CD4-positive, alpha-beta T cell treated with Interleukin-15 for 1 hour (primary cell): Measurements from ENCODE around the gene CACNA1S.
A peak's percentile ranks its signal among the peaks of the same experiment; 100 is the strongest.

Experiments
- DNase-seq: peaks from one replicate; pipeline ENCODE4 v3.0.0-alpha.2; 2020

The CACNA1S gene

DNA sequence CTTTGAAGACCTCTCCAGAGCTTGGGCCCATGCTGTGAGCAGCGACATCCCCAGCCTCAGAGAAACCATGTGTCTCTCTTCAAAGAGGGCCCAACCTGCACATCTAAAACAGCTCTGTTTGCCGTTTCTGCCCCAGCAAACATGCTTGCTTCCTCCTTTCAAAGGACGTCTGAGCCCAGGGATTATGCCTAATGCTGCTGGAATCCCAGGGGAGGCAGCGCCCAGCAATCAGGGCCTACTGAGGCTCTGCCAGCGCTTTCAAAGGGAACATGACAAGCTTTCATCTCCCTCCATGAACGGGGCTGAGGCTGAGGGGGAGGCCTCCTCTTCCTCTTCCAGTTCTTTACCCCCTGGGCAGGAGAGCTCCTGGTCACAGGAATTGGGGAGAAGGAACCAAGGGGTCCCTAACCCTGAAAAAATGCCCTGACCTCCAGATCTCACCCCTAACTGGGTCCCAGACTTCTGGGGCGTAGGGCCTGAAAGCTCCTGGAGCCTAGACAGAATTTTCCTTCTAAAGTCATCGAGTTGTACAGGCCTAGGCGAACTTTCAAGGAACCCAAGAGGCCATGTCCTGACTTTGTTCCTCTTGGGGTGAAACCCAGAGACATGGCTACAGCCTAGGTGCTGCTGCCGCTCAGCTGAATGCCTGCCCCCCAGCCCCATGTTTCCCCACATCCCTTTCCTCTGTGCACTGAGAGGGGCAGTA is 28.2 kb upstream of the CACNA1S start:
- no peak for DNase-seq

DNA sequence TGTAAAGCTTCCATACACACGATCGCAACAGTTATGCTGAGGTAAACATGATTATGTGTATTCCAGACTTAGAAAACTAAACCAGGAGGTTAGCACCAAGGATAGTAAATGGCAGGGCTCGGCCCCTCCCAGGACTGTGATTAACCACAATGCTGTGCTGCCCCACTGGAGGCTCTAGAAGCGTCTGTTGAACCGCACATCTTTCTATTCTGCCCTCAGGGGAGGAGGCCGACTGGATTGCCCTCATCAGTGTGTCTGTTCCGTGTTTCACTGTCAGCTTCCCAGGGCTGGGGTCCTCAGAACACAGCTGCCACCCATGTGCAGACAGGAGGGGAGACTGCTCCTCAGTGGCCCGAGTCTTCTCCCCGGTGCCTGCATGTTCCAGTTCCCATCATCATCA is 27.5 kb upstream of the CACNA1S start:
- peak; percentile 10 for DNase-seq

DNA sequence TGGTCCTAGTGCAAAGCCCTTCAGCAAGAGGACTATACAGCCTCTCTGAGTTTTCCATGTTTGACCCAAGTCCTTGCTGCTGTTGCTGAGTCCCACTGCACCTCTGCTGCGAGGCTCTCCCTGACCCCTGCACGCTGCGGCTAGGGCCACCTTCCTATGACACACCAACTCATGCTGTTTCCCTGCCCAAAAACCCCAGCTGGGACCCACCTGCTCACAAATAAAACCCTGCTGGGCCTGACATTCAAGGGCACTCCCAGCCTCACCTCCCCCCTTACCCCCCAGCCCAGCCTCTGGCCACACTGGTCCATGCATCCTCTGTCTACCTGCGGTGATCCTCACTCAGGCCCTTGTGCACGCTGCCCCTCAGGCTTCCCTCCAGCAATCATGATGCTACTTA is 27.1 kb upstream of the CACNA1S start:
- DNase-seq = peak; percentile 6

DNA sequence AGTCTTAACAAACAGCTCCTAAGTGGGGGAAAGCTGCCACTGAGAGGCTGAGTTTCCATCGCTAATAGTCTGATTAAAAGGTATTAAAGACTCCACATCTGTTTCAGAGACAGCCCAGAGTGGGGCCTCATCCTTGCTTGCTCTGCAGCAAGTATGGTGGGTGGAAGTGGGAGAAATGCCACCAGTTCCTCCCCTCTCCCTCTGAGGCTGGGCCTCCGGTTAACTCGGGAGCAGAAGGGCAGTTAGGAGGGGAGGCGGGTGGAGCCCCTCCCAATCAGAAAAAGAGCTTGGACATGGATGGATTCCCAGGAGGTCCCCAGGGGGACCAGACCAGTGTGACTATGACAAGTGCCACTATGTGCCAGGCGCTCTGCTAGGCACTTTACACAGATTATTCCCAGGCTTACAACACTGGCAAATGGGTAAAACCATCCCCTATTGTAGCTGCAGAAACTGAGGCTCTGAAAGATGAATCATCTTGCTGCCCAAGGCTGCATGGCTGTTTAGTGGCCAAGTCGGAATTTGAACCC is 26.1 kb upstream of the CACNA1S start:
- DNase-seq = no peak

DNA sequence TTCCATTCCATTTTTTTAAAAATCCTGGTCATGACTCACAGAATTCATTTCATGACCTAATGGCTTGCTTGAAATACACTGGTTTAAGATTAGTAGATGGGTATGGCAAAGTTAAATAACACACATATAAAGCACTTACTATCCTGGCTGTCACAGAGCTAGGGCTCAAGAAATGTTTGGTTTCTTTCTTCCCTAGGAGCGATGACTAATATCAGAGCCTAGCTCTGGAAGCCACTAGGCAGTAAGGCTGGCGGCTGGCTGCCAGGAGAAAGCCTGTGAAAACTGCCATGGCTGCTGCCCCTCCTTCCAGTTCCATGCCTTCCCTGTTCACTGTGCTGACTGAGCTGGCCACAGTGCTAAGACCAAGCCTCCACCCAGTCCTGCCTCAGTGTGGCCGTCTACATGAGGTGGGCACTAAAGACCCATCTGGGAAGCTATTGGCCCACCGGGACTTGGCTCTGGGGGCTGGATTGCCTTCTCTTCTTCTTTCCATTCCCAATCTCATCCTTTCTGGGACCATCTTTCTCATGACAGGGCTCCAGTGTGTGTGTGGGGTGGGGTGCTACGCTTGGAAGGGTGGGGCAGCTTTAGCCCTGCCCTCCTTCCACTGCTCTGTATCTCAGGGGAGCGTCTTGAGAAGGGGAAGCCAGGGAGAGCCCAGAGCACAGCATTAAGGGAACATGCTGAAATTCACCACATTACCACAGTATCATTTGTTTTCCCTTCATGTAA is 25.5 kb upstream of the CACNA1S start:
- DNase-seq = no peak

DNA sequence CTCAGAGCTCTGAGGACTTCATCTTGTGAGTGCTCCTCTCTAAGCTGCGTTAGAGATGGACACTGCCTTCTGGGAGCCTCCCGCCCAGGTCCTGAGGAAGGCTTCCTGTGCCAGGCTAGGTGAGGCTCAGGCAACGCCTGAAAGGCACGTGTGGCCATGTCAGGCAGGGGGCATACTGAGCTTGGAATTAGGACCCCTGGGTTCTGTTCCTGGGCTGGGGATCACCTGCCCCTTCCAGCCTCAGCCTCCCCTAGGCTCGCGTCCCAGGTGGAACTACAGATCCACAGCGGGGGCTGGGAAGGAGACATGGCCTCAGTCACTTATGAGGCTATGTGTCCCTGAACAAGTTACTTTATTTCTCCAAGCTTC is 24.8 kb upstream of the CACNA1S start:
- no peak for DNase-seq

DNA sequence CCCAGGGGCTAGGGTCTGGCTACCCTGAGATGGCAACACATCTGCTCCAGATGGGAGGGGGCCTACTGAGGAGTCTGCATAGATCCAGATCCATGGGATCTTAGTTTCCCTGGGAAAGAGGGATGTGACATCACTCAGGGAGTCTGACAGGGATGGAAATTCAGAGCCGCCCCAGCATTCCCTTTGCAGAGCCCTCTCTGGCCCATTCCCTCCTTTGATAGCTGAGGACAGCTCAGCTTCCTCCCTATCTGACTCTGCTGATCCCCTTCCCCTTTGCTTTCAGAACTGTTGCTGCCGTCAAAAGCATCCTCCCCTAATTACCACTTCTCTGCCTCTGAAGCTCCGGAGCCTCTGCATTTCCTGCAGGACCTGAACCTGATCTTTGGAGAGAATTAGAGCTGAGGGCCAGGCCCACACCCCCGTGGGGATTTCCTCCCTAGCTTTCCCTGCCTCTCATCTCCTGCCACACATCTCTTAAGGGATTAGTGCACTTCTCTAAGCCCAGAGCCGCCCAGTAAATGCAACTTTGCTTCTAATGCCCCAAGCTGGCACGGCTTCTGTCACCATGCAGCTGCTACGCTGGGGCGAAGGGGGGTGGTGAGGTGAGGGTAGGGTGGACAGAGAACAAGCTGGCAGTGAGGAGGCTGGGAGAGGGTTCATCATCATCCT is 24.3 kb upstream of the CACNA1S start:
- DNase-seq = no peak

DNA sequence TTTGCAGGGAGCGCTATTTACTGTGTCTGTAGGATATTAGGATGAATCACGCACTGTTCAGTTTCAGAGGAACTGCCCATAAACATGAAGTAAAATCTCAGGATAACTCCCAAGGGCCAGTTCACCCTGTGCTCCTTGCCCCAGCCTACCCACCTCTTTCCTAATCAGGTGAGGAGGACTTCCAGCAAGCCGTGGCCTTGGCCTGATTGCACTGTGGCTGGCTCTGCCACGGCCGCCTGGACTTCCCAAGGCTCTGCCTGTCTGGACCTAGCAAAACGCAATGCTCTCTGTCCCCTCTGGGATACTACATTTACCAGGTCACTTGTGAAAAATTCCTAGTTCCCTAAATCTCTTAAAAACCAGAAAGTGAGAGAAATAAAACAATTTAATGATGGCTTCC is 22.2 kb upstream of the CACNA1S start:
- DNase-seq = no peak

DNA sequence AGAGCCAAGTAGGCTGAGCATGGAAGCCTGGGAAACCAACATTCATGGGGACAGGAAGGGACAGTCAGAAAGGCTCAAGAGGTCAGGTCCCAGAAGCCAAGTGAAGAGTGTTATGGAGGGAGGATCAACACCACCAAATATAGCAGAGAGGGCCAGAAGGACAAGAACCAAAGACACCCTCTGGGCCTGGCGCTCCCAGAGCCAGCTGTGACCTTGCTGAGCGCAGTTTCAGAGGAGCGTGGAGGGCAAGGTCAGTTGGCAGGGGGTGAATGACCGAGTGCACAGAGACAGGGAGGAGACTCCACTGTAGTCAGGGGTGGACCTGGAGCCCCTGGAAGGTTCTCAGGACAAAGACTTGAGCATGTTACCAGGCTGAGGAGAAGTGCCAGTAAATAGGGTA is 19.2 kb upstream of the CACNA1S start:
- DNase-seq = no peak

DNA sequence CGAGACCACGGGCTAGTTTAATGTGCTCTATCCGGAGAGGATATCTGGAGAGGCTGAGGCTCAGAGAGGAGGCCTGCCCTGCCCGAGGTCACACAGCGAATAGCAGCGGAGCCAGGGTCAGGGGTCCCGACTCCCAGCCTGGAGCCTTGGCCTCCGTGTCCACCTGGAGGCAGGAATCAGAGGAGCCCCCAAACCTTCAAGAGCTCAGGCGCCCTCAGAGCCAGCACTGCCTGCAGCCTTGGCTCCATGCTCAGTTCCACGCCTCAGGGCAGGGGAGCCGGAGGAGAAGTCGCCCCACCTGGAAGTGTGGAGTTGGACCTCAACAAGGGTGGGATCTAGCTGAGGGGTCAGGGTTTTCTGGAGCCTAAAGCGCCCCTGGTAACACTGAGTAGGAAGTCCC is 16.7 kb upstream of the CACNA1S start:
- no peak for DNase-seq

DNA sequence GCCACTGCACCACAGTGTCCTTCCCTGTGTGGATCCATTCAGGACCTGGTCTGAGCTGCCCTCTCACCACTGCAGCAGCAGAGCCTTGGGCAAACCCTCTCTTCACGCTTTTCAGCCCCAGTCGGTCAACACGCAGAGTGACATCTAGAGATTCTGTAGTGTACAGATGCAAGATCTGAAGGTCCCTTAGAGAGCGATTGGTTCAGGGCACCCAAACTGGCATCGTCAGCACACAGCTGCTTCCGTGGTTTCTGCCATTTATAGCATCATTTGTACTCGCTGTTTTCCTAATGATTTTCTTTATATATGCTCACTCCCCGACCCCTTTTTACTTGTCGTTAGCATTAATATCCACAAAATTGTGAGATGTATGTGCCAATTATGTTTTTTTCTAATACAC is 16.2 kb upstream of the CACNA1S start:
- no peak for DNase-seq

DNA sequence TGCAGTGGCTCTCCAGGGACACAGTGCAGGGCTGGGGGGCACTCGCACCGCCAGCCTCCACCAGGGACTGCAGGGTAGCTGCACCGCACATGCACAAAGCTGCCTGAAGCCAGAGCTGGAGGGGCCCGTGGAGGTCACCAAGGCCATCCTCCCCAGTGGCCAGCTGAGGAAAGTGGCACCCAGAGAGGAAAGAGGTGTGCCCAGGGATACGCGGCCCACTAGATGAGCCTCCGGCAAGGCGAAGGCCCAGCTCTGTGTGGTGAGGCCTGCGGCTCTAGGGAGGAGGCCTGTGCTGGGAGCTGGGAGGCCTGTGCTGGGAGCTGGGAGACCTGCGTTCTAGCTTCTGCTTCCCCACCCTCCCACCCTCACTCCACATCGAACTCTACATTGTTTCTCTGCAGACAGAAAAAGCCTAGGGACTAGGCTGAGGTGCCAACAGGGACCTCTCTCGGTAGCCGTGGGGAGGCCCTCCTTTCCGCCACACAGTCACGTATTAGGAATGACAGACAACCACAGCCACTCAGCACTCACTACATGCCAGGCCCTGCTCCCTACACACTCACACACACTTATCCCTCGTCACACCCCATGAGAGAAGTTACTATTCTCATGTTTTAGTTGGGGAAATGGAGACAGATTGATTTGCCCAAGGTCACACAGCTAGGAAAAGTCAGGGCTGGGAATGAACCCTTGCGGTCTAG is 15.7 kb upstream of the CACNA1S start:
- no peak for DNase-seq

DNA sequence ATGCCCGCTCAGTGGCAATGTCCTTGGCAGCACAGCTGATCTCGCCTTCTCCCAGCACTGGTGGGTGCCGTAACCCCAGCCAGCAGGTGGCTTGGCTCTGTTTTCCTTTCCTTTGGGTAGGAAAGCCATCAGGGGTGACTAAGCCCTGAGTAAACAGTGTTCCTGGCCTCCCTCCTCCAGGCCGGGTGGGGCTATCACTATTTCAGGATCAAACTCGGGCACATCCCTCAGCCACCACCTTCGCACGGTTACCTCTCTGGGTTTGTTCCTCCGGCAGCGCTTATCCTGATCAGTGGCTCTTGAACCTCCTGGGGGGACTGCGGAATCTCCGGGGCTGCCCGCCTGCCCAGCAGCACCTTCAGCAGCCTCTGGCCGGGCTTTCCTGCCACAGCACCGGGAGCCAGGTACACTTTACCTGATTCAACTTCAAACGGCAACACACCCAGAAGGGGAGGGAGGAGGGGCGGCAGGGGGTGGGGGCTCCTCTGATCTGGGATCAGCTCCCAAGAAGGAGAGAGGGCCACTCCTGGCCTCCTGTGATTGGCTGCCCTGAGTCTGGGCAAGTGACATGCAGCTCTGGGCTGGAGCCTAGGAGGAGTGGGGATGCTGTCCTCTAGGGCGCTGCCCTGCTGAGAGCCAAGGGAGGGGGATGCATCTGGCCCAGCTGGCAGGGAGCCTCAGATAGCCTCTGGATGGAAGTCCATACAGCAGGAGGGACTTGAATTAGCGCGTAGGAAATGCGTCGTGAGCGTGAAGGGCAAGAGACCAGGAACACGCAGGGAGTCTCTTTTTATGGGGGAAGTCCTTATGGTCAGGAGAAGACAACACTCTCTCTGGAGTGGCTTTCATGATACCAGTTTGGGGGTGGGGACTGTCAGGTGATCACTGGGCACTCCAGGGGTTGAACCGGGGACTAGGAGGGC is 14.9 kb upstream of the CACNA1S start, which contains the start of gene ASCL5:
ASCL5 (minus strand) TSS at position 353 of the 923 bp plus-strand sequence. CDS start 11,812 bp downstream, outside the sequence.
- no peak for DNase-seq

DNA sequence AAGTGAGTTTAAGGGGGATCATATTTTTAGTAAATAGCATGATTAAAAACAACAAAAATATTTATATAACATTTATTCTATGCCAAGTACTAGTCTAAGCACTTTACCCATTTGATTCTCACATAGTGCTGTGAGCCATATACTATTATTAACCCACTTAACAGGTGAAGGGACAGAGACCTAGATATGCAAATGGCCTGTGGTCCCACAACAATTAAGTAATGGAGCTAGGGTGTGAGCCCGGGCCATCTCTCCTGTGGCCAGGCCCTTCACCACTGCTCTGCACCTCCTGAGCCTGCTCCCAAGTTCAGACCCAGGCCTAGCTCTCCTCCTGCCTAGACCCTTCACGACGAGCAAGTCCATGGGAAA is 14.2 kb upstream of the CACNA1S start:
- no peak for DNase-seq

DNA sequence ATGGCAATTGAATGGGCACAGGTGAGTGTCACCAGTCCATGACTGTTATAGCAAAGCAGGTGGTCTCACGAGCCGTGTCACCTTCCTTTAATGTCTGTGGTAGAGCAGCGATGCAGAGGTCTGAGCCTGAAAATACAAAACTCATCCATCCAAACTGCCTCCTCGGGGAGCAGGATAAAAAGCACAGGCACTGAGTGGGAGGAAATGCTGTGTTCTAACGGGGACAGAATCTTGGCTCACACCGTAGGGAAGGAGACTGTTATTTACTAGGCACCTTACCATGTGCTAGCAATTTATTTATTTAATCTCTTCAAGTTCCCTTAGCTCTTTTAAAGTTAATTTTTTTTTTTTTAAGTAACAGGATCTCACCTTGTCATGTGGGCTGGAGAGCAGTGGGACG is 13.6 kb upstream of the CACNA1S start:
- DNase-seq = no peak

DNA sequence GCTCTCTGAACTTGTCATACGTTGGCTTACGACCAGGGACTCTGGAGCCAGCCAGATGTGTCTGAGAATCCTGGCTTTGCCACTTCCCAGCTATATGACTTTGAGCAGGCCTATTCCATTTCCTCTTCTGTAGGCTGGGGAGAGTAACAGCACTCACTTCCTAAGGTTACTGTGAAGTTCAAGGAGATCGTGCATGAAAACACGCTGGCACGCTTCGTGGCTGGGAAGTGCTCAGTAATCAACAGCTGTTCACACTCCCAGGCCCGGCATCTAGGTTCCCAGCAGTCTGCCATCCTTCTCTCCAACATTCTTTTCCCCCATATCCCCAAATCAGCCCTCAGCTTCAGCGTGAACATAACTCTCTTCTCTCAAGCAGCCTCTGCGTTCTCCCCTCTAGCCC is 12.8 kb upstream of the CACNA1S start:
- no peak for DNase-seq

DNA sequence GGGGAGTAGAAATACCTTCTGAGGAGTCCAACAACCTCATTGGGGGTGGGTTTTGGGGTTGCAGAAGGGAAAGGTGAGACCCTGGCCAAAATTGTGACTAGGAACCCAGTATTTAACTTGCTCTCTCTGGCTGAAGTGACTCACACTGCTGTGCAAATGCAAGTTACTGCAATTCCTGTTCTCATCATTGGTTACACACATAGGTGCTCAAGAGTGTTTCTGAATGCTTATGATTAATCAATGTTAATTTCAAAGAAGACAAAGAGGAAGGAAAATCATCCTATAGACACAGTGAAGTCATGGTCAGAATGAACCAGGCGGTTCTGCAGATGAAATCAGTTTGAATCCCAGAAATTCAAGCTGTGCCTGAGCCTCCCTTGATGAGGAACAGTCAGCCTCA is 11.6 kb upstream of the CACNA1S start:
- DNase-seq = no peak

DNA sequence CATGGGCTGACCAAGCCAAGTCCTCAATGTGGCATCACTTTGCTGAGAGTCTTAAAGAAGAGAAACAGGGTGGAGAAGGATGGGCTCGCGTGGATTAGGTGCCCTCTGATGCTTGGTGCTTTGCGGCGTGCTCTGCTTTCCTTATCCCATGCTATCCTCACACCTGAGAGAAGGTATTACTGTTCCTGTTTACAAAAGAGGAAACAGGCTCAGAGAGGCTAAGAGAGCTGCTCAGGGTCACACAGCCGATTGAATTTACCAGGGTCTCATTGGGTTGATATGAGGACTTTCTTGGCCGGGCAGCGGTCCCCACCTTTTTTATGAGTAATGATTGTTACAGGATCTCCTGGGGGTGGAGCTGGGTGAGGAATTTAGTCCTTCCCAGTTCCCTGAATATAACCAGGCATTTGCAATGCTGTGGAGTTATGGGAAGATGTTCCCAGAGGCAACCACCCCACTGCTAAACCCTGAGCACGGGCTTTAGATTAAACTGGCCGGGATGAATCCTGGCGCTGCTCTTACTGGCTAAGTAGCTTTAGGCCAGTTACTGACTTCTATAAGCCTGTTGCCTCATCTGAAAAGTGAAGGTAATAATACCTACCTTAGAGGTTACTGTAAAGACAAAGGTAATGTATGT is 10.2 kb upstream of the CACNA1S start:
- DNase-seq = no peak

DNA sequence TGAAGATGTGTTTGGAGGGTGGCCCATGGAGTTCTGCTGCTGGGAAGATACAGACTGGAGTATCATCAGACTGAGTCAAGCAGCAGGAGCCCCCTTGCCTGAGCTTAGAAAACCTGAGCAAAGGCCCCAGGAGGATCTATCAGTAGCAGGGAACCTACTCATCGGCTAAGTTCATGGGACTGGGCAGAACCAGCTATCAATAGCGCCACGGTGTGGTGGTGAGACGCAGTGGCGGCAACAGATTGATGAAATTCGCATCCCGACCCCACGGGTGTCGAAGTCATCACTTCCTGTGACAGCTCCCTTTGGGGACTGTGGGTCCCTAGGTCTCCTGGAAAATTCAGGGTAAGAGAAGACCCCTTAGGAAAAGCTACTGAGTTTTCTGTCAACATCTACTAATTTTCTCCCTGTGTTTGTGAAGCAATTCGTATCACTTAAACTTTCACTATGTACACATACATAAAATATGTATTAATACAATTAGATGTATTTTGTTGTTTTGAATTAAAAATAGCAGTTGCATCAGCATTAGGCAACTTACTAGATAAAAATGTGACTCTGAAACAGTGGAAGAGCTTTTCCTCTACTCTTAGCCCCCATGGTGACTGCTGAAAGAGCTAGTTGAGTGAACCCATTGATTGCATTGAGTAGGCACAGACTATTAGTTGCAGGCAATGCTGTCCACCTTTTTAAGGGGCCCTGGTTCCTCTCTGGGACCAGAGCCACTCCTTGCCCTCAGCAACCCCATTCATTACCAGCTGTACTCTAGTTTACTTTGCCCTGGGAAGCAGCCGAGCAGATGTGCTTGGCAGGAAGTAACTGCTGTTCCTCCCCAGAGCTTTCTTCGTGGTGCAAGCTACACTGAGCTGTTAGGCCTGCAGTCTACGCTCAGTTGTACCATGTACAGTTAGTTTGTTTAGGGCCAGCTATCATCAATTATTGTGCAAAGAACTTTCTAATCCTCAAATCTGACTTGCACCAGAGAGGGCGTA is 7.3 kb upstream of the CACNA1S start:
- peak; percentile 27 for DNase-seq

DNA sequence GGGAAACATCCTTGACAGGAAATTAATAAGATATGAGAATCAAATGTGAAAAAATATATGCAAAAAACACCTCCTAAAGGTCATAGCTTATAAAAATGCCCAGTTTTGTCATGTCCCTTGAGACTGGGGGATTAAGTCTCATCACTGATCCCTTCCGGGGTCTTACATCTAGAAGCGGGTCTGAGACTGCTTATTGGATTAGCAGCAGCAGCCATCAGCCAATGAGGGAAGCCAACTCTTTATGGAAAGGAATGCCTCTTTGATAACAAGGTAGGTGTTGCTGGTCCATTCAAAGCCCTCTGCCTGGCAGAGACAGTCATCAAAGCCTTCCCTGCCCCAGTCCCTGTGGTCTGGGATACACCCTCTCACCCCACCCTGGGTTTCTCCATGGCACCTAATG is 3.9 kb upstream of the CACNA1S start:
- no peak for DNase-seq
